Astrocyte (in vitro differentiated cells and primary cell): Measurements from ENCODE around the gene RPN2. TPM values are rescaled to one million over a fixed set of nuclear protein-coding genes. Genes with fewer than 3 reads are reported as not detected.
A peak's percentile ranks its signal among the peaks of the same experiment; 100 is the strongest.

Experiments
- DNase-seq: peaks from one replicate; pipeline ENCODE4 v3.0.0-alpha.2; 2010; ENCODE audit warnings: low read depth
- FAIRE-seq: peaks from 2 replicates; lab custom pipeline; 2011; peaks lifted over from hg19 to GRCh38; lab: Jason Lieb, UNC
- H2AFZ ChIP-seq: 2 replicates; pipeline ENCODE4 v1.6.0; 2012; ENCODE audit warnings: low read depth, low read length, inconsistent platforms
- H3K27ac ChIP-seq: 2 replicates; pipeline ENCODE4 v1.5.1; 2011; ENCODE audit warnings: low read depth, low read length, inconsistent platforms
- H3K27me3 ChIP-seq: 2 replicates; pipeline ENCODE4 v1.6.0; 2011; ENCODE audit warnings: low read length, inconsistent platforms; ENCODE audit not compliant: insufficient read depth
- H3K36me3 ChIP-seq: 2 replicates; pipeline ENCODE4 v1.5.1; 2011; ENCODE audit warnings: low read length, inconsistent platforms; ENCODE audit not compliant: insufficient read depth
- H3K4me1 ChIP-seq: 2 replicates; pipeline ENCODE4 v1.5.1; 2011; ENCODE audit warnings: low read length, inconsistent platforms; ENCODE audit not compliant: insufficient read depth
- H3K4me2 ChIP-seq: 2 replicates; pipeline ENCODE4 v1.6.0; 2012; ENCODE audit warnings: low read length, inconsistent platforms
- H3K4me3 ChIP-seq: 2 replicates; pipeline ENCODE4 v1.5.1; 2011; ENCODE audit warnings: low read depth, mild to moderate bottlenecking, low read length, inconsistent platforms; ENCODE audit not compliant: insufficient read depth
- H3K79me2 ChIP-seq: 2 replicates; pipeline ENCODE4 v1.6.0; 2012; ENCODE audit warnings: mild to moderate bottlenecking, low read length, inconsistent platforms; ENCODE audit not compliant: insufficient read depth
- H3K9ac ChIP-seq: 2 replicates; pipeline ENCODE4 v1.6.0; 2012; ENCODE audit warnings: mild to moderate bottlenecking, low read length, inconsistent platforms
- H3K9me3 ChIP-seq: 2 replicates; pipeline ENCODE4 v1.5.1; 2012; ENCODE audit warnings: low read depth, mild to moderate bottlenecking, low read length, inconsistent platforms; ENCODE audit not compliant: insufficient read depth
- H4K20me1 ChIP-seq: 2 replicates; pipeline ENCODE4 v1.6.0; 2012; ENCODE audit warnings: low read length, inconsistent platforms; ENCODE audit not compliant: insufficient read depth
- H3K27ac Mint-ChIP-seq: one replicate; pipeline ENCODE4 v1.8.0; 2021; ENCODE audit warnings: mild to moderate bottlenecking, mixed read lengths; ENCODE audit not compliant: unreplicated experiment
- H3K27me3 Mint-ChIP-seq: one replicate; pipeline ENCODE4 v1.8.0; 2021; ENCODE audit warnings: low read depth, mixed read lengths; ENCODE audit not compliant: unreplicated experiment
- H3K36me3 Mint-ChIP-seq: one replicate; pipeline ENCODE4 v1.8.0; 2021; ENCODE audit warnings: low read depth, mixed read lengths; ENCODE audit not compliant: unreplicated experiment
- H3K4me1 Mint-ChIP-seq: one replicate; pipeline ENCODE4 v1.8.0; 2021; ENCODE audit warnings: low read depth, mixed read lengths; ENCODE audit not compliant: unreplicated experiment
- H3K4me3 Mint-ChIP-seq: one replicate; pipeline ENCODE4 v1.8.0; 2021; ENCODE audit warnings: mild to moderate bottlenecking, moderate library complexity, mixed read lengths; ENCODE audit not compliant: unreplicated experiment
- H3K9me3 Mint-ChIP-seq: one replicate; pipeline ENCODE4 v1.8.0; 2021; ENCODE audit warnings: mild to moderate bottlenecking, mixed read lengths; ENCODE audit not compliant: unreplicated experiment
- EZH2 ChIP-seq: IDR thresholded peaks from 2 replicates; pipeline ENCODE4 v1.6.1; 2012; ENCODE audit warnings: mild to moderate bottlenecking, low read length, inconsistent platforms; ENCODE audit not compliant: insufficient read depth
- total RNA-seq: library from RNA; stranded (reverse); gene quantifications from 2 replicates; pipeline ENCODE4 v1.2.1, GENCODE V29; 2021
- TF ChIP-seq, protein P1 (sequence below): IDR thresholded peaks from 2 replicates; pipeline ENCODE4 v1.5.1; 2011; ENCODE audit warnings: low read depth, mild to moderate bottlenecking, inconsistent platforms, low read length, moderate library complexity; ENCODE audit not compliant: insufficient read depth

Gene RPN2
- total RNA-seq, 1 donor from 2014 or later = 259 TPM

DNA sequence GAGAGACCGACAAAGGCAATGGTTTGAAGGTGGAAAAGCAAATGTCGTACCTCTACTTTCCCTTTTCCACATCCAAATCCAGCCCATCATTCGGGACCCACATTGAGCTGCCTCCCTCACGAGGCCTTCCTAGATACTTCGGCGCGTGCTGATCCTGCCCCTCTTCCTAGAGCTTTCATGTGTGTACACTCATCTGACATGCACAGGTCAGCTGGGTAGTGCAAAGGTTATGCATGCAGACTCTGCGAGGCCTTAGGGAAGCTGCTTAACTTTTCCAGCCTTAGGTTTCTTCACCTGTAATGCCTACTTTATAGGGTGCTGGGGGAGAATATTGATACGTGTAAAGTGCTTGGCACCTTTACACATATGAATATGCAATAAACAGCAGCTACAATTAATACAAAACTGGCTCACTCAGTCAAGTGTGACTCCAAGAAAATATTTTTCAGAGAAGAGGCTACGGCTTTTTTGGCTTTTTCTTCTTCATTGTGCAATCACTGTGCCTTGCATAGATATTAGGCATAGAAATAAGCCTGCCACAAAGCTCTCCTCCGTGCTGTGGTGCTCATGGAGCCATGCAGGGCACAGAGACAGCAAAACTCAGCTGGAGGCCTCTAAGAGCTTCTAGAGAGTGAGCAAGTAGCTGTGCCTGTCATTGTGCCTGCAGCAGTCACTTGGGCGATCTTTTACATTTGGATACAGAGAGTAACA, 106.7 kb downstream of the RPN2 start:
- H3K27me3 ChIP-seq = no peaks in the 10 kb centered on the region
- H3K4me1 ChIP-seq = peaks cover 9% of the 10 kb centered on the region
- Mint-ChIP-seq H3K36me3 (no peaks in the 10 kb centered on the region), H3K4me1 (no peaks in the 10 kb centered on the region), H3K27ac (no peak overlapping the region), H3K4me3 (peak overlapping the region; percentile 16), H3K27me3 (peaks cover 11% of the 10 kb centered on the region), H3K9me3 (no peaks in the 10 kb centered on the region)
- H3K9me3 ChIP-seq = no peaks in the 10 kb centered on the region
- no peaks in the 10 kb centered on the region for H3K36me3 ChIP-seq
- H4K20me1 ChIP-seq = no peaks in the 10 kb centered on the region
- no peak for DNase-seq
- peaks cover 15% of the 10 kb centered on the region for H3K79me2 ChIP-seq
- H3K4me2 ChIP-seq = no peak overlapping the region
- no peak overlapping the region for H3K9ac ChIP-seq
- H2AFZ ChIP-seq = no peak overlapping the region
- FAIRE-seq = no peak
- H3K4me3 ChIP-seq = no peak overlapping the region
- TF ChIP-seq, protein P1, sequence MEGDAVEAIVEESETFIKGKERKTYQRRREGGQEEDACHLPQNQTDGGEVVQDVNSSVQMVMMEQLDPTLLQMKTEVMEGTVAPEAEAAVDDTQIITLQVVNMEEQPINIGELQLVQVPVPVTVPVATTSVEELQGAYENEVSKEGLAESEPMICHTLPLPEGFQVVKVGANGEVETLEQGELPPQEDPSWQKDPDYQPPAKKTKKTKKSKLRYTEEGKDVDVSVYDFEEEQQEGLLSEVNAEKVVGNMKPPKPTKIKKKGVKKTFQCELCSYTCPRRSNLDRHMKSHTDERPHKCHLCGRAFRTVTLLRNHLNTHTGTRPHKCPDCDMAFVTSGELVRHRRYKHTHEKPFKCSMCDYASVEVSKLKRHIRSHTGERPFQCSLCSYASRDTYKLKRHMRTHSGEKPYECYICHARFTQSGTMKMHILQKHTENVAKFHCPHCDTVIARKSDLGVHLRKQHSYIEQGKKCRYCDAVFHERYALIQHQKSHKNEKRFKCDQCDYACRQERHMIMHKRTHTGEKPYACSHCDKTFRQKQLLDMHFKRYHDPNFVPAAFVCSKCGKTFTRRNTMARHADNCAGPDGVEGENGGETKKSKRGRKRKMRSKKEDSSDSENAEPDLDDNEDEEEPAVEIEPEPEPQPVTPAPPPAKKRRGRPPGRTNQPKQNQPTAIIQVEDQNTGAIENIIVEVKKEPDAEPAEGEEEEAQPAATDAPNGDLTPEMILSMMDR = no peak
- no peak for TF ChIP-seq EZH2
- no peak overlapping the region for H3K27ac ChIP-seq

DNA sequence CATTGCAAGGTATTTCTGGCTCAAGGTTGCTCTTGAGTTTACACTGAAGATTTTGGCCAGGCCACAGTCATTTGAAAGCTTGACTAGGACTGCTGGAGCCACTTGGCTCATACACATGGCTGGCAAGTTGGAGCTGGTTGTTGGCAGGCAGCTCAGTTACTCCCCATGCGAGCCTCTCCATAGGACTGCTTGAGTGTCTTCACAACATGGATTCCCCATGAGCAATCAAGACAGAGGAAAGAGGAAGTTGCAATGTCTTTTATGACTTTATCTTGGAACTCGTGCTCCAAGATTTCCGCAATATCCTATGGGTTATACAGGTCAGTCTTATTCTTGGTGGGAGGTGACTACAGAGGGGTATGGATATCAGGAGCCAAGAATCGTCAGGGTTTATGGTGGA, 109.0 kb downstream of the RPN2 start:
- TF ChIP-seq, protein P1 = no peak
- no peak for TF ChIP-seq EZH2
- H3K9ac ChIP-seq = no peak overlapping the region
- H3K9me3 ChIP-seq = no peaks in the 10 kb centered on the region
- peaks cover 11% of the 10 kb centered on the region for H3K27me3 Mint-ChIP-seq
- H3K27me3 ChIP-seq = no peaks in the 10 kb centered on the region
- H3K4me1 ChIP-seq = peaks cover 10% of the 10 kb centered on the region
- H3K4me2 ChIP-seq = no peak overlapping the region
- no peak overlapping the region for H3K27ac ChIP-seq
- peaks cover 8% of the 10 kb centered on the region for H3K36me3 Mint-ChIP-seq
- H3K9me3 Mint-ChIP-seq = peaks cover 3% of the 10 kb centered on the region
- no peak overlapping the region for H2AFZ ChIP-seq
- peaks cover 37% of the 10 kb centered on the region for H3K79me2 ChIP-seq
- peaks cover 7% of the 10 kb centered on the region for H3K36me3 ChIP-seq
- H3K4me3 ChIP-seq = no peak overlapping the region
- H3K4me3 Mint-ChIP-seq = peak overlapping the region; percentile 90
- no peaks in the 10 kb centered on the region for H4K20me1 ChIP-seq
- H3K4me1 Mint-ChIP-seq = no peaks in the 10 kb centered on the region
- DNase-seq = no peak
- H3K27ac Mint-ChIP-seq = no peak overlapping the region
- FAIRE-seq = no peak
